Measurements from ENCODE around the gene APEH. TPM values are rescaled to one million over a fixed set of nuclear protein-coding genes. Genes with fewer than 3 reads are reported as not detected.

Gene APEH
- total and polyA plus RNA-seq, 2 of the 4 experiments (the other 2 are of a cell fraction): 89.2 to 142 TPM

GRCh38 chr3:49668414-49668797 lies 5.7 kb upstream of the APEH start:
- Histone ChIP-seq H3K9me3 (ENCODE audit: control insufficient read depth, insufficient read depth, low read length) (no peaks in the 10 kb centered on the region), H2BK20ac (ENCODE audit: low read depth, low read length) (no peak overlapping the region), H2BK120ac (ENCODE audit: low read depth, low read length) (no peak overlapping the region), H4K91ac (ENCODE audit: insufficient read depth, low read depth, low read length) (no peak overlapping the region), H4K5ac (ENCODE audit: low read depth, low read length) (no peak overlapping the region), H3K9ac (ENCODE audit: low read depth, low read length) (no peak overlapping the region), H3K4ac (ENCODE audit: low read depth, low read length) (no peak overlapping the region), H2AK5ac (ENCODE audit: low read depth, low read length) (no peak overlapping the region), H3K23ac (ENCODE audit: low read depth, low read length) (no peak overlapping the region), H3K79me1 (ENCODE audit: low read depth in 1 of 2, low read length in 2 of 2) (peaks cover 5% of the 10 kb centered on the region in 2 experiments; a peak in 3 of 4 replicates), H3K36me3 (ENCODE audit: control insufficient read depth, insufficient read depth, low read length) (no peaks in the 10 kb centered on the region), H4K20me1 (ENCODE audit: insufficient read depth, low read length) (peaks cover 3% of the 10 kb centered on the region; the same call in 1 of the 2 replicates), H3K4me1 (ENCODE audit: control insufficient read depth, insufficient read depth, low read length) (peaks cover 6% of the 10 kb centered on the region), H3K4me2 (ENCODE audit: low read depth, low read length) (no peak overlapping the region; the same call in 1 of the 2 replicates), H2AK9ac (replicated peaks; ENCODE audit: low read depth, low read length, poor library complexity) (no peak overlapping the region), H4K8ac (ENCODE audit: low read depth in 2 of 2, low read length in 2 of 2) (no peak overlapping the region), H2AFZ (replicated peaks; ENCODE audit: low read length, poor library complexity) (peak overlapping the region; percentile 13), H3K56ac (ENCODE audit: extremely low read depth, insufficient read depth, low read length) (no peak overlapping the region), H2BK5ac (ENCODE audit: low read depth, low read length, poor library complexity, severe bottlenecking) (no peak overlapping the region), H3K27ac (ENCODE audit: insufficient read depth, low read length) (no peak overlapping the region), H3K9me1 (ENCODE audit: insufficient read depth, low read length) (peaks cover 5% of the 10 kb centered on the region; the same call in 1 of the 2 replicates), H2BK15ac (ENCODE audit: low read depth, low read length) (no peak overlapping the region), H3K14ac (replicated peaks; ENCODE audit: low read depth, low read length) (no peak overlapping the region), H3K4me3 (ENCODE audit: insufficient read depth, low read depth, low read length) (no peak overlapping the region), H3K18ac (ENCODE audit: low read depth, low read length) (no peak overlapping the region), H3K27me3 (ENCODE audit: control insufficient read depth, insufficient read depth, low read length) (peaks cover 9% of the 10 kb centered on the region; the same call in 1 of the 2 replicates)
- TF ChIP-seq RAD21 (IDR thresholded peaks at IDR 0.05; ENCODE audit: low read length) (no peak), FOS (IDR thresholded peaks at IDR 0.05; ENCODE audit: low read depth, low read length) (no peak), MAZ (IDR thresholded peaks at IDR 0.05; ENCODE audit: borderline replicate concordance, low read depth, low read length) (no peak), MXI1 (IDR thresholded peaks at IDR 0.05; ENCODE audit: borderline replicate concordance, low read depth, low read length) (no peak), USF2 (IDR thresholded peaks at IDR 0.05; ENCODE audit: low read depth, low read length) (no peak), RFX5 (IDR thresholded peaks at IDR 0.05; ENCODE audit: low read depth, low read length) (no peak), CHD1 (IDR thresholded peaks at IDR 0.05; ENCODE audit: low read depth, low read length) (no peak), NFE2L2 (IDR thresholded peaks at IDR 0.05; ENCODE audit: low read depth, low read length) (no peak), POLR2A (IDR thresholded peaks at IDR 0.05; ENCODE audit: low read depth, low read length) (no peak), BHLHE40 (IDR thresholded peaks at IDR 0.05; ENCODE audit: low read depth, low read length) (no peak)
- TF ChIP-seq, protein P1, sequence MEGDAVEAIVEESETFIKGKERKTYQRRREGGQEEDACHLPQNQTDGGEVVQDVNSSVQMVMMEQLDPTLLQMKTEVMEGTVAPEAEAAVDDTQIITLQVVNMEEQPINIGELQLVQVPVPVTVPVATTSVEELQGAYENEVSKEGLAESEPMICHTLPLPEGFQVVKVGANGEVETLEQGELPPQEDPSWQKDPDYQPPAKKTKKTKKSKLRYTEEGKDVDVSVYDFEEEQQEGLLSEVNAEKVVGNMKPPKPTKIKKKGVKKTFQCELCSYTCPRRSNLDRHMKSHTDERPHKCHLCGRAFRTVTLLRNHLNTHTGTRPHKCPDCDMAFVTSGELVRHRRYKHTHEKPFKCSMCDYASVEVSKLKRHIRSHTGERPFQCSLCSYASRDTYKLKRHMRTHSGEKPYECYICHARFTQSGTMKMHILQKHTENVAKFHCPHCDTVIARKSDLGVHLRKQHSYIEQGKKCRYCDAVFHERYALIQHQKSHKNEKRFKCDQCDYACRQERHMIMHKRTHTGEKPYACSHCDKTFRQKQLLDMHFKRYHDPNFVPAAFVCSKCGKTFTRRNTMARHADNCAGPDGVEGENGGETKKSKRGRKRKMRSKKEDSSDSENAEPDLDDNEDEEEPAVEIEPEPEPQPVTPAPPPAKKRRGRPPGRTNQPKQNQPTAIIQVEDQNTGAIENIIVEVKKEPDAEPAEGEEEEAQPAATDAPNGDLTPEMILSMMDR (conservative IDR thresholded peaks at IDR 0.05; ENCODE audit: low read depth, low read length): no peak
- BruUV-seq (replicated peaks): no TSS peak
- dilution Hi-C loops (cut with HindIII; ENCODE audit: low sequenced_read_pairs, unreplicated experiment) (no loop called here), intact Hi-C loops (cut with micrococcal nuclease) (no loop called here), in situ Hi-C loops (cut with MboI; ENCODE audit: low sequenced_read_pairs) (no loop called here)
- DNase-seq: no peak
- ATAC-seq (ENCODE audit: low read depth): peak; percentile 16; the same call in 1 of the 2 replicates
- WGBS, 2 experiments (ENCODE audit: extremely low coverage in 2 of 2, insufficient read length in 1 of 2): 4% methylated on average over 3 of the region's 5 CpGs; no CpG with 5 or more reads in 1 of the 2 experiments
- POLR2A ChIA-PET (ENCODE audit: unreplicated experiment): no interaction called here
- CTCF ChIA-PET: no interaction called here
